H1 (cell line): ENCODE measurements around the gene UMODL1. TPM values are rescaled to one million over a fixed set of nuclear protein-coding genes. Genes with fewer than 3 reads are reported as not detected.

Source experiments
- CTCF ChIA-PET: fragments of 300-600 bp; sonication (Branson Sonifier 250); formaldehyde crosslinking; loops from one replicate; lab custom pipeline; 2021; ENCODE audit not compliant: partially characterized antibody; lab: Charles Lee
- POLR2A ChIA-PET: fragments of 300-600 bp; sonication (Branson Sonifier 250); formaldehyde crosslinking; loops from one replicate; lab custom pipeline; 2021; ENCODE audit warnings: inconsistent platforms; ENCODE audit not compliant: partially characterized antibody; lab: Charles Lee
- DNase-seq, 2 experiments: peaks; one replicate each; pipeline versions ENCODE4 v3.0.0 to v3.0.0-alpha.2; 2010 to 2022; ENCODE audit warnings: low spot score in 2 of 2, low read depth in 1 of 2, mixed read lengths in 1 of 2
- FAIRE-seq: peaks from 2 replicates; lab custom pipeline; 2011; peaks lifted over from hg19 to GRCh38; lab: Jason Lieb, UNC
- H2AFZ ChIP-seq: 2 replicates; pipeline ENCODE4 v1.8.1; 2012; ENCODE audit warnings: low read length, inconsistent platforms
- H2AK5ac ChIP-seq: 2 replicates; pipeline ENCODE4 v1.6.1; 2013; ENCODE audit warnings: low read depth, low read length
- H2BK120ac ChIP-seq: replicated peaks from 2 replicates; pipeline ENCODE3; 2013; ENCODE audit warnings: low read depth, low read length, inconsistent platforms
- H2BK12ac ChIP-seq: 2 replicates; pipeline ENCODE4 v1.6.1; 2013; ENCODE audit warnings: low read depth, low read length
- H2BK15ac ChIP-seq: 2 replicates; pipeline ENCODE4 v1.6.1; 2013; ENCODE audit warnings: low read length
- H2BK20ac ChIP-seq: 2 replicates; pipeline ENCODE4 v1.6.1; 2013; ENCODE audit warnings: low read length
- H2BK5ac ChIP-seq: 2 replicates; pipeline ENCODE4 v1.6.1; 2013; ENCODE audit warnings: low read depth, low read length
- H3K14ac ChIP-seq: 2 replicates; pipeline ENCODE4 v1.6.1; 2013; ENCODE audit warnings: inconsistent platforms; ENCODE audit not compliant: insufficient read length
- H3K18ac ChIP-seq: 2 replicates; pipeline ENCODE4 v1.6.1; 2013; ENCODE audit warnings: low read length; ENCODE audit errors: extremely low read depth
- H3K23ac ChIP-seq: 2 replicates; pipeline ENCODE4 v1.6.1; 2013; ENCODE audit warnings: inconsistent platforms; ENCODE audit not compliant: insufficient read length
- H3K23me2 ChIP-seq: 2 replicates; pipeline ENCODE4 v1.6.1; 2013; ENCODE audit warnings: low read depth, low read length
- H3K27ac ChIP-seq: 2 replicates; pipeline ENCODE4 v1.6.1; 2011; ENCODE audit warnings: low read depth, low read length, inconsistent platforms
- H3K27me3 ChIP-seq, 4 experiments: replicated peaks in 1 of 4; 1 replicate in 1 of 4; 2 replicates in 3 of 4; pipeline versions ENCODE4 v1.6.1 to v1.8.1; 2011 to 2013; ENCODE audit warnings: low read length in 3 of 4, mild to moderate bottlenecking in 3 of 4, inconsistent platforms in 2 of 4, mixed read lengths in 2 of 4, moderate library complexity in 1 of 4; ENCODE audit not compliant: control insufficient read depth in 3 of 4, insufficient read depth in 3 of 4; ENCODE audit errors: extremely low read depth in 1 of 4
- H3K36me3 ChIP-seq, 4 experiments: 2 replicates each; pipeline versions ENCODE4 v1.6.1 to v1.8.1; 2011 to 2013; ENCODE audit warnings: mild to moderate bottlenecking in 4 of 4, low read length in 3 of 4, moderate library complexity in 2 of 4, control low read depth in 1 of 4, inconsistent platforms in 1 of 4; ENCODE audit not compliant: insufficient read depth in 4 of 4, control insufficient read depth in 2 of 4
- H3K4ac ChIP-seq: replicated peaks from 2 replicates; pipeline ENCODE3; 2013; ENCODE audit warnings: low read length, low read depth, mixed read lengths, inconsistent platforms; ENCODE audit not compliant: insufficient read length
- H3K4me1 ChIP-seq, 4 experiments: replicated peaks in 1 of 4; 1 replicate in 1 of 4; 2 replicates in 3 of 4; pipeline versions ENCODE4 v1.6.1 to v1.8.1; 2011 to 2013; ENCODE audit warnings: low read length in 3 of 4, inconsistent platforms in 2 of 4, mixed read lengths in 1 of 4; ENCODE audit not compliant: insufficient read depth in 4 of 4, control insufficient read depth in 3 of 4
- H3K4me2 ChIP-seq, 2 experiments: 2 replicates each; pipeline versions ENCODE4 v1.6.1 to v1.8.1; 2011 to 2013; ENCODE audit warnings: low read depth in 2 of 2, low read length in 2 of 2, control low read depth in 1 of 2, inconsistent platforms in 1 of 2, mild to moderate bottlenecking in 1 of 2; ENCODE audit not compliant: insufficient read depth in 1 of 2
- H3K4me3 ChIP-seq, 4 experiments: fragments of 200-600, 300-600 bp in 1 of 4; sonication (generic), shearing (Covaris generic), sonication (Bioruptor Twin) in 1 of 4; 2 replicates each; pipeline versions ENCODE4 v1.5.1 to v1.8.1; 2011 to 2016; ENCODE audit warnings: low read length in 4 of 4, low read depth in 3 of 4, control low read depth in 2 of 4, inconsistent platforms in 2 of 4, mild to moderate bottlenecking in 2 of 4, mixed read lengths in 1 of 4, moderate library complexity in 1 of 4; ENCODE audit not compliant: insufficient read depth in 2 of 4; ENCODE audit errors: extremely low read depth in 1 of 4
- H3K56ac ChIP-seq: replicated peaks from 2 replicates; pipeline ENCODE3; 2013; ENCODE audit warnings: low read depth, mild to moderate bottlenecking, mixed read lengths, low read length, inconsistent platforms; ENCODE audit not compliant: insufficient read length
- H3K79me1 ChIP-seq: 2 replicates; pipeline ENCODE4 v1.6.1; 2013; ENCODE audit warnings: low read depth, low read length, control low read depth
- H3K79me2 ChIP-seq, 2 experiments: 2 replicates each; pipeline versions ENCODE4 v1.6.1 to v1.8.1; 2012 to 2013; ENCODE audit warnings: low read length in 2 of 2, mild to moderate bottlenecking in 2 of 2, inconsistent platforms in 1 of 2; ENCODE audit not compliant: insufficient read depth in 2 of 2, control insufficient read depth in 1 of 2
- H3K9ac ChIP-seq, 4 experiments: replicated peaks in 1 of 4; 1 replicate in 1 of 4; 2 replicates in 3 of 4; pipeline versions ENCODE4 v1.6.1 to v1.8.1; 2011 to 2013; ENCODE audit warnings: low read depth in 3 of 4, low read length in 3 of 4, control low read depth in 2 of 4, mild to moderate bottlenecking in 2 of 4, moderate library complexity in 2 of 4, inconsistent platforms in 1 of 4; ENCODE audit errors: extremely low read depth in 1 of 4
- H3K9me3 ChIP-seq, 2 experiments: 2 replicates each; pipeline versions ENCODE4 v1.6.1 to v1.8.1; 2012 to 2013; ENCODE audit warnings: mild to moderate bottlenecking in 2 of 2, moderate library complexity in 2 of 2, control low read depth in 1 of 2, inconsistent platforms in 1 of 2, low read depth in 1 of 2, low read length in 1 of 2, mixed read lengths in 1 of 2; ENCODE audit not compliant: insufficient read depth in 2 of 2
- H4K20me1 ChIP-seq, 2 experiments: replicated peaks in 1 of 2; 2 replicates each; pipeline versions ENCODE3 to v1.8.1; 2011 to 2013; ENCODE audit warnings: inconsistent platforms in 2 of 2, low read length in 2 of 2, mild to moderate bottlenecking in 1 of 2; ENCODE audit not compliant: insufficient read depth in 2 of 2, control insufficient read depth in 1 of 2
- H4K5ac ChIP-seq: 2 replicates; pipeline ENCODE4 v1.6.1; 2013; ENCODE audit warnings: low read length, low read depth, mixed read lengths, inconsistent platforms; ENCODE audit not compliant: insufficient read length
- H4K8ac ChIP-seq: 2 replicates; pipeline ENCODE4 v1.8.0; 2013; ENCODE audit warnings: mild to moderate bottlenecking, moderate library complexity, low read length, inconsistent platforms; ENCODE audit not compliant: insufficient read depth; ENCODE audit errors: extremely low read depth
- H4K91ac ChIP-seq: replicated peaks from 2 replicates; pipeline ENCODE3; 2013; ENCODE audit warnings: low read length, mixed read lengths, inconsistent platforms; ENCODE audit not compliant: insufficient read length
- CBX5 ChIP-seq: fragments of 300-800, 300-1000 bp; sonication (generic); IDR thresholded peaks from 2 replicates; pipeline ENCODE4 v1.7.1; 2016; ENCODE audit warnings: antibody characterized with exemption, low read length, low read depth
- CEBPB ChIP-seq: IDR thresholded peaks from 2 replicates; pipeline ENCODE4 v1.6.1; 2012; ENCODE audit warnings: low read depth, low read length
- CHD2 ChIP-seq: IDR thresholded peaks from 2 replicates; pipeline ENCODE4 v1.6.1; 2012; ENCODE audit warnings: low read length, improper control_type of control experiment
- GABPA ChIP-seq: IDR thresholded peaks from 2 replicates; pipeline ENCODE4 v1.6.1; 2011; ENCODE audit warnings: mild to moderate bottlenecking, low read length, moderate library complexity, borderline replicate concordance; ENCODE audit not compliant: insufficient read depth
- NANOG ChIP-seq: IDR thresholded peaks from 2 replicates; pipeline ENCODE4 v1.6.1; 2011; ENCODE audit warnings: low read length, low read depth, mild to moderate bottlenecking, inconsistent platforms; ENCODE audit not compliant: insufficient read depth, poor library complexity, severe bottlenecking
- SIN3A ChIP-seq, 2 experiments: IDR thresholded peaks in 1 of 2; conservative IDR thresholded peaks in 1 of 2; 2 replicates each; pipeline ENCODE4 v1.6.1; 2011 to 2012; ENCODE audit warnings: low read length in 2 of 2, improper control_type of control experiment in 1 of 2, low read depth in 1 of 2, mild to moderate bottlenecking in 1 of 2
- SIX5 ChIP-seq: IDR thresholded peaks from 2 replicates; pipeline ENCODE4 v1.6.1; 2011; ENCODE audit warnings: mild to moderate bottlenecking, low read depth, low read length
- SP2 ChIP-seq: IDR thresholded peaks from 2 replicates; pipeline ENCODE4 v1.6.1; 2012; ENCODE audit warnings: mild to moderate bottlenecking, low read length, inconsistent platforms
- TAF7 ChIP-seq: optimal IDR thresholded peaks from 2 replicates; pipeline ENCODE3; 2011; ENCODE audit warnings: low read depth, mild to moderate bottlenecking, inconsistent platforms, low read length, moderate library complexity, borderline replicate concordance
- WGBS, 2 experiments: shearing (Covaris generic) in 1 of 2; methylation state at CpG; one replicate each; pipeline versions ENCODE4 v1.1.6 to v1.1.7; 2013 to 2015; ENCODE audit warnings: low lambda C conversion rate in 2 of 2, mixed read lengths in 2 of 2, inconsistent platforms in 1 of 2, low coverage in 1 of 2, missing lambda C conversion rate in 1 of 2; ENCODE audit not compliant: insufficient replicate concordance in 2 of 2, insufficient coverage in 1 of 2, insufficient read length in 1 of 2; ENCODE audit errors: extremely low coverage in 1 of 2, missing lambda C conversion rate in 1 of 2; 5-methylcytosine and 5-hydroxymethylcytosine counted together
- polyA plus RNA-seq, 7 experiments: library from polyadenylated mRNA; depleted of rRNA in 3 of 7; stranded (reverse) in 5 of 7; unstranded in 2 of 7; fragments of >200 nt in 5 of 7; fragments of 200-250 nt in 2 of 7; gene quantifications; 1 replicate in 5 of 7; 2 replicates in 1 of 7; 4 replicates in 1 of 7; pipeline versions ENCODE4 v1.2.1 to v1.2.3, GENCODE V29; 2011 to 2013; ENCODE audit warnings: missing spikeins in 2 of 7, mixed read lengths in 2 of 7
- total RNA-seq: library from RNA; stranded (reverse); fragmentation: NEBNext Ultra II Directional; extraction: Animal tissue kit (Norgen Biotek cat#: 25700); gene quantifications from 2 replicates; pipeline ENCODE4 v1.2.1, GENCODE V29; 2021

The UMODL1 gene
- total and polyA plus RNA-seq, 2 of the 8 experiments (the other 6 are each of a cell fraction or from before 2014, with no cell fraction given) = not detected

GRCh38 chr21:42079939-42080787 lies 9.0 kb downstream of the UMODL1 start:
- DNase-seq = no peak
- CTCF ChIA-PET = interaction anchor here (0.6 to 2.2 kb wide), 5 partner anchors 17 to 405 kb away, joined by 3 to 11 read pairs (median 3); no protein-coding TSS in a partner anchor
- H3K79me1 ChIP-seq = no peaks in the 10 kb centered on the region
- POLR2A ChIA-PET = no interaction called here
- H3K23me2 ChIP-seq = no peaks in the 10 kb centered on the region; the same call in 1 of the 2 replicates
- no peak overlapping the region for H3K56ac ChIP-seq
- 83% methylated on average over 24 of the region's 25 CpGs; no CpG with 5 or more reads in 1 of the 2 experiments for WGBS, 2 experiments
- no peak overlapping the region for H3K4me3 ChIP-seq
- no peak overlapping the region for H3K9ac ChIP-seq
- no peak overlapping the region for H3K27ac ChIP-seq
- H3K18ac ChIP-seq = no peak overlapping the region
- no peaks in the 10 kb centered on the region for H3K4me1 ChIP-seq
- H3K27me3 ChIP-seq = no peaks in the 10 kb centered on the region
- H3K4me2 ChIP-seq = no peak overlapping the region
- H3K23ac ChIP-seq = no peak overlapping the region
- H3K9me3 ChIP-seq = no peaks in the 10 kb centered on the region
- H4K8ac ChIP-seq = peak overlapping the region; percentile 14; the same call in 1 of the 2 replicates
- no peaks in the 10 kb centered on the region for H3K79me2 ChIP-seq
- no peak overlapping the region for H4K5ac ChIP-seq
- H4K20me1 ChIP-seq = no peaks in the 10 kb centered on the region
- FAIRE-seq = no peak
- no peak overlapping the region for H3K4ac ChIP-seq
- no peak overlapping the region for H4K91ac ChIP-seq
- no peaks in the 10 kb centered on the region for H3K36me3 ChIP-seq
- H2AFZ ChIP-seq = no peak overlapping the region
- no peak overlapping the region for H2BK20ac ChIP-seq
- H2AK5ac ChIP-seq = no peak overlapping the region
- H2BK5ac ChIP-seq = no peak overlapping the region
- H2BK12ac ChIP-seq = no peak overlapping the region
- no peak overlapping the region for H2BK15ac ChIP-seq
- no peak overlapping the region for H2BK120ac ChIP-seq
- TF ChIP-seq SIX5 (no peak), SP2 (no peak), TAF7 (no peak), NANOG (no peak), CHD2 (no peak), GABPA (no peak), CEBPB (no peak), CBX5 (no peak), SIN3A (conservative IDR thresholded peaks at IDR 0.05 in 1 of 2, IDR thresholded peaks at IDR 0.05 in 1 of 2; ENCODE audit: low read depth in 1 of 2, low read length in 2 of 2) (no peak)
- no peak overlapping the region for H3K14ac ChIP-seq
